ENCODE measurements around the gene GNA14. TPM values are rescaled to one million over a fixed set of nuclear protein-coding genes. Genes with fewer than 3 reads are reported as not detected.
A peak's percentile ranks its signal among the peaks of the same experiment; 100 is the strongest.

GNA14 gene
- total RNA-seq, 1 experiment from 2014 or later = 0.37 TPM

DNA sequence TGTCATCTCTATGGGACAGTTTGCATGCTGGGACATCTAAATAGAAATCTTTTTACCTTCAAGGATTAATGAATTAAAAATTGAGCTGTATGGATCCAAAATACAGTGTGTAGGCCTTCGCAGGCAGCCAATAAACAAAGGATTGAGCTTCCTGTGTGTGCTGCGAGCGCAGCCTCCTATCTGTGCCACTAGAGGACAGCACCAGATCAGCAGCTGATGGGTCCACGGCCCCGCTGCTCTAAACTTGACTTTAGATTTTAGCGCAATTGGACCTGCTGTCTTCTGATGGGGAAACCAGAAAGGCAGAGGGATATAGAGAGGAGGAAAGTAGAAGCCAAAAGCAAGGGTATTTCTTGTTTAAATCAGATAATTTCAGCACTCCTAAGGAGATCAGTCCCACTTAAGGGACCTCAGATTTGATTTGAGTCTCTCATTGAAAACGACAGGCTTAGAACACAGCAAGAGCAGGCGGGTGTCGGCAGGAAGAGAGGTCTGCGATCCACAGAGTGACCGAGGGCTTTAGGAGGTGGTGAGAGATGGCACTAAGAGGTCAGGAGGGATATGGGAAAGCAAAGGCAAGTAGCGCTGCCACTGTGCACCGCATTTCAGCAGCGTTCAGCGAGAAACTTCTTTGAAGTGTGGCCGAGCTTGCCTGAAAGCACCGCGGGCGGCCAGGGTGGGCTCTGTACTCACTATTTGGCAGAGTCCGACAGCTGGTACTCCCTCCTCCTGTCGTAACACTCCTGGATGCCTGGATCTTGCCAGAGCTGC is 214.3 kb downstream of the GNA14 start:
- no peak overlapping the region for H4K91ac ChIP-seq (ENCODE audit: insufficient read length, low read depth, low read length)
- H3T11ph ChIP-seq (ENCODE audit: low read length) = no peak overlapping the region
- no peak overlapping the region for H3K56ac ChIP-seq (ENCODE audit: insufficient read length, low read depth, low read length)
- no peak overlapping the region for H3K14ac ChIP-seq (ENCODE audit: insufficient read depth, low read length)
- no peak overlapping the region for H2AFZ ChIP-seq (ENCODE audit: low read length)
- H4K8ac ChIP-seq (replicated peaks; ENCODE audit: insufficient read length, low read depth, low read length) = no peak overlapping the region
- Mint-ChIP-seq H3K9me3 (peaks cover 0 to 1% of the 10 kb centered on the region in 2 experiments; a peak in 1 of 5 replicates), H3K4me3 (no peak overlapping the region), H3K27me3 (ENCODE audit: low read depth) (peaks cover 5% of the 10 kb centered on the region), H3K4me1 (peaks cover 3 to 9% of the 10 kb centered on the region in 2 experiments), H3K27ac (peak overlapping the region in 1 of 3 experiments; percentile 57; a peak in 1 of 7 replicates), H3K36me3 (ENCODE audit: insufficient read depth in 1 of 3, low read depth in 3 of 3) (0 out of 7 replicates have a peak, but pooled peaks cover 0 to 2% (median 0%) of the 10 kb centered on the region in 3 experiments)
- no peak overlapping the region for H3K4ac ChIP-seq (ENCODE audit: low read depth, low read length)
- no peak overlapping the region for H4K5ac ChIP-seq (ENCODE audit: insufficient read length, low read depth, low read length)
- H3K18ac ChIP-seq (ENCODE audit: insufficient read length, low read depth, low read length) = no peak overlapping the region
- no peak overlapping the region for H2BK15ac ChIP-seq (ENCODE audit: low read depth, low read length)
- H3K9me3 ChIP-seq (ENCODE audit: control insufficient read depth, low read depth, low read length) = no peaks in the 10 kb centered on the region
- no peak overlapping the region for H3K9ac ChIP-seq (ENCODE audit: extremely low read depth, insufficient read length, low read length)
- no peak overlapping the region for H3K23ac ChIP-seq (ENCODE audit: insufficient read length, low read depth, low read length)
- H3K79me2 ChIP-seq (ENCODE audit: insufficient read depth, low read length) = no peaks in the 10 kb centered on the region
- H2AK5ac ChIP-seq (ENCODE audit: insufficient read length, low read length) = no peak overlapping the region
- H3K27me3 ChIP-seq (ENCODE audit: insufficient read depth, low read length) = no peaks in the 10 kb centered on the region
- no peak overlapping the region for H3K27ac ChIP-seq (ENCODE audit: insufficient read length, low read depth, low read length)
- no peaks in the 10 kb centered on the region for H3K23me2 ChIP-seq (ENCODE audit: insufficient read length, low read depth, low read length, poor library complexity, severe bottlenecking)
- H2BK12ac ChIP-seq (ENCODE audit: insufficient read length, low read depth, low read length) = no peak overlapping the region
- H3K79me1 ChIP-seq (ENCODE audit: insufficient read depth, low read depth, low read length, poor library complexity, severe bottlenecking) = no peaks in the 10 kb centered on the region
- no peak overlapping the region for H2BK20ac ChIP-seq (ENCODE audit: low read depth, low read length, poor library complexity, severe bottlenecking)
- H3K4me2 ChIP-seq (ENCODE audit: insufficient read depth, insufficient read length, low read length) = no peak overlapping the region
- TF ChIP-seq, protein P1, sequence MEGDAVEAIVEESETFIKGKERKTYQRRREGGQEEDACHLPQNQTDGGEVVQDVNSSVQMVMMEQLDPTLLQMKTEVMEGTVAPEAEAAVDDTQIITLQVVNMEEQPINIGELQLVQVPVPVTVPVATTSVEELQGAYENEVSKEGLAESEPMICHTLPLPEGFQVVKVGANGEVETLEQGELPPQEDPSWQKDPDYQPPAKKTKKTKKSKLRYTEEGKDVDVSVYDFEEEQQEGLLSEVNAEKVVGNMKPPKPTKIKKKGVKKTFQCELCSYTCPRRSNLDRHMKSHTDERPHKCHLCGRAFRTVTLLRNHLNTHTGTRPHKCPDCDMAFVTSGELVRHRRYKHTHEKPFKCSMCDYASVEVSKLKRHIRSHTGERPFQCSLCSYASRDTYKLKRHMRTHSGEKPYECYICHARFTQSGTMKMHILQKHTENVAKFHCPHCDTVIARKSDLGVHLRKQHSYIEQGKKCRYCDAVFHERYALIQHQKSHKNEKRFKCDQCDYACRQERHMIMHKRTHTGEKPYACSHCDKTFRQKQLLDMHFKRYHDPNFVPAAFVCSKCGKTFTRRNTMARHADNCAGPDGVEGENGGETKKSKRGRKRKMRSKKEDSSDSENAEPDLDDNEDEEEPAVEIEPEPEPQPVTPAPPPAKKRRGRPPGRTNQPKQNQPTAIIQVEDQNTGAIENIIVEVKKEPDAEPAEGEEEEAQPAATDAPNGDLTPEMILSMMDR (conservative IDR thresholded peaks at IDR 0.05) = peak; percentile 99
- no peak overlapping the region for H2BK120ac ChIP-seq (ENCODE audit: low read depth, low read length, poor library complexity, severe bottlenecking)
- no CpG with 5 or more reads among the region's 21 CpGs for WGBS (ENCODE audit: extremely low coverage, insufficient read length, low lambda C conversion rate)
- H4K20me1 ChIP-seq (ENCODE audit: control insufficient read depth, insufficient read depth, insufficient read length) = no peaks in the 10 kb centered on the region
- H3K4me1 ChIP-seq (ENCODE audit: insufficient read depth, low read length) = no peaks in the 10 kb centered on the region; the same call in 1 of the 2 replicates
- H2BK5ac ChIP-seq (ENCODE audit: insufficient read length, low read length) = no peak overlapping the region
- DNase-seq = peak; percentile 76
